Lower leg skin (tissue), 3 donors: ENCODE results near the gene KPNA5.

Experiments
- CTCF ChIP-seq, 3 donors: fragments of 450-650 bp; IDR thresholded peaks; one replicate each; pipeline ENCODE4 v1.5.1; 2016; ENCODE audit warnings: antibody characterized with exemption in 3 of 3, mild to moderate bottlenecking in 3 of 3, moderate library complexity in 2 of 3
- POLR2A ChIP-seq, 2 donors: fragments of 450-650 bp; IDR thresholded peaks; one replicate each; pipeline ENCODE4 v1.6.1; 2016 to 2017; ENCODE audit warnings: antibody characterized with exemption in 2 of 2, mild to moderate bottlenecking in 1 of 2, moderate library complexity in 1 of 2

- TF ChIP-seq CTCF (IDR thresholded peaks at IDR 0.05) (no peak), POLR2A (IDR thresholded peaks at IDR 0.05) (no peak)
Observed at GRCh38 chr6:116663308-116663707, 17.7 kb upstream of the KPNA5 start.
